Breast epithelium (tissue), 4 donors: ENCODE measurements around the gene RAD23B. TPM values are rescaled to one million over a fixed set of nuclear protein-coding genes. Genes with fewer than 3 reads are reported as not detected.

Source experiments
- DNase-seq, 2 donors: peaks; one replicate each; pipeline ENCODE4 v3.0.0-alpha.2; 2019; ENCODE audit warnings: low spot score in 2 of 2
- H3K27ac ChIP-seq, 2 donors: fragments of 200-600 bp; sonication (generic) in 1 of 2; one replicate each; pipeline ENCODE4 v1.5.1; 2016 to 2019; ENCODE audit warnings: mild to moderate bottlenecking in 1 of 2
- H3K27me3 ChIP-seq, 2 donors: fragments of 200-600 bp; sonication (generic) in 1 of 2; one replicate each; pipeline versions ENCODE4 v1.5.1 to v1.6.0; 2017 to 2019; ENCODE audit warnings: control low read depth in 1 of 2, mild to moderate bottlenecking in 1 of 2
- H3K36me3 ChIP-seq: fragments of 200-600 bp; one replicate; pipeline ENCODE4 v1.5.1; 2019
- H3K4me1 ChIP-seq, 2 donors: fragments of 200-600 bp; sonication (generic); one replicate each; pipeline ENCODE4 v1.5.1; 2016 to 2019; ENCODE audit warnings: control low read depth in 1 of 2
- H3K4me3 ChIP-seq, 3 donors: fragments of 200-600 bp; sonication (generic); 1 replicate in 2 of 3; 2 replicates in 1 of 3; pipeline ENCODE4 v1.5.1; 2016 to 2019; ENCODE audit warnings: mild to moderate bottlenecking in 3 of 3, moderate library complexity in 2 of 3
- H3K9me3 ChIP-seq, 2 donors: fragments of 200-600 bp; sonication (generic) in 1 of 2; one replicate each; pipeline ENCODE4 v1.5.1; 2016 to 2019; ENCODE audit warnings: control low read depth in 1 of 2
- POLR2A ChIP-seq: fragments of 450-650 bp; IDR thresholded peaks from one replicate; pipeline ENCODE4 v1.6.1; 2016; ENCODE audit warnings: antibody characterized with exemption, mild to moderate bottlenecking, moderate library complexity
- POLR2AphosphoS5 ChIP-seq, 3 donors: sonication (generic); formaldehyde crosslinking; IDR thresholded peaks; one replicate each; pipeline ENCODE4 v1.6.1; 2017; ENCODE audit warnings: antibody characterized with exemption in 3 of 3
- intact Hi-C: fragments of 100-400 bp; cut with DNase I; formaldehyde crosslinking; loops from one replicate; pipeline ENCODE4 v1.15.1; 2023; ENCODE audit warnings: low total_unique reads
- total RNA-seq, 3 donors: library from RNA; depleted of rRNA; stranded (reverse); fragments of >200 nt; gene quantifications; one replicate each; pipeline ENCODE4 v1.1.0, GENCODE V29; 2016
- TF ChIP-seq, protein P1 (sequence below), 3 donors: fragments of 450-650 bp; IDR thresholded peaks; one replicate each; pipeline ENCODE4 v1.5.1; 2016 to 2017; ENCODE audit warnings: antibody characterized with exemption in 3 of 3, mild to moderate bottlenecking in 3 of 3, moderate library complexity in 3 of 3

The RAD23B gene
- total RNA-seq, 3 donors from 2014 or later, result 63.6 to 70.2 (median 68.1) TPM

DNA sequence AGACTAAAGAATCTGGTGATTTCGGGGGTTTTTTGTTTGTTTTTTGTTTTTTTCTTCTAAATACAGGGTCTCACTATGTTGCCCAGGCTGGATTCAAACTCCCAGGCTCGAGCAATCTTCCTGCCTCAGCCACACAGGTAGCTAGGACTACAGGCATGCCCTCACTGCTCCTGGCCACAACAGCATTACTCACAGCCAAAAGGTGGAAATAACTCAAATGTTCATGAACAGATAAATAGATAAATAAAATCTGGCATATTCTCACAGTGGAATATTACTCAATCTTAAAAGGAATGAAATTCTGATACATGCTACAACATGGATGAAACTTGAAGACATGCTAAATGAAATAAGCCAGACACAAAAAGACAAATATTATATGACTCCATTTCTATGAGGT, 19.8 kb upstream of the RAD23B start:
- intact Hi-C loops, result no loop called here
- Histone ChIP-seq H3K4me3 (no peak overlapping the region), H3K36me3 (no peaks in the 10 kb centered on the region), H3K27ac (no peak overlapping the region), H3K4me1 (no peaks in the 10 kb centered on the region), H3K9me3 (no peaks in the 10 kb centered on the region), H3K27me3 (no peaks in the 10 kb centered on the region)
- TF ChIP-seq POLR2AphosphoS5 (IDR thresholded peaks at IDR 0.05) (no peak), POLR2A (no peak)
- no peak for DNase-seq

GRCh38 chr9:107266624-107267368, 16.3 kb upstream of the RAD23B start:
- DNase-seq, result no peak
- intact Hi-C loops, result no loop called here
- TF ChIP-seq, protein P1, sequence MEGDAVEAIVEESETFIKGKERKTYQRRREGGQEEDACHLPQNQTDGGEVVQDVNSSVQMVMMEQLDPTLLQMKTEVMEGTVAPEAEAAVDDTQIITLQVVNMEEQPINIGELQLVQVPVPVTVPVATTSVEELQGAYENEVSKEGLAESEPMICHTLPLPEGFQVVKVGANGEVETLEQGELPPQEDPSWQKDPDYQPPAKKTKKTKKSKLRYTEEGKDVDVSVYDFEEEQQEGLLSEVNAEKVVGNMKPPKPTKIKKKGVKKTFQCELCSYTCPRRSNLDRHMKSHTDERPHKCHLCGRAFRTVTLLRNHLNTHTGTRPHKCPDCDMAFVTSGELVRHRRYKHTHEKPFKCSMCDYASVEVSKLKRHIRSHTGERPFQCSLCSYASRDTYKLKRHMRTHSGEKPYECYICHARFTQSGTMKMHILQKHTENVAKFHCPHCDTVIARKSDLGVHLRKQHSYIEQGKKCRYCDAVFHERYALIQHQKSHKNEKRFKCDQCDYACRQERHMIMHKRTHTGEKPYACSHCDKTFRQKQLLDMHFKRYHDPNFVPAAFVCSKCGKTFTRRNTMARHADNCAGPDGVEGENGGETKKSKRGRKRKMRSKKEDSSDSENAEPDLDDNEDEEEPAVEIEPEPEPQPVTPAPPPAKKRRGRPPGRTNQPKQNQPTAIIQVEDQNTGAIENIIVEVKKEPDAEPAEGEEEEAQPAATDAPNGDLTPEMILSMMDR (IDR thresholded peaks at IDR 0.05), result no peak
- TF ChIP-seq POLR2AphosphoS5 (IDR thresholded peaks at IDR 0.05) (no peak), POLR2A (no peak)

DNA sequence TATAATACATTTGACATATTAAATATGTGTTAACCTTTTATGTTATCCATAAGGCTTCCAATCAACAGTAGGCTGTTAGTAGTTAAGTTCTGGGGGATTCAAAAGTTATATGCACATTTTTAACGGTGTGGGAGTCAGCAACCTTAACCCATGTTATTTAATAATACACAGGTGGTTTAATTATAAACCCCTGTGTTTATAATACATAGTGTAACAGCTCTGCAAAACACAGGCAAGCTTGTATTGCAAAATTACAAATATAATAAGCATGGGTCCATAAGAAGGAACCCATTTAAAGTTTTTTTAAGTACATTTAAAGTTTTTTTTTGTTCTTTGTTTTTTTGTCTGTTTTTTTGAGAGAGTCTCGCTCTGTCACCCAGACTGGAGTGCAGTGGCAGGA, 14.5 kb upstream of the RAD23B start:
- TF ChIP-seq, protein P1 (IDR thresholded peaks at IDR 0.05), result no peak
- TF ChIP-seq POLR2A, result no peak
- TF ChIP-seq POLR2AphosphoS5 (IDR thresholded peaks at IDR 0.05), result no peak
- no peaks in the 10 kb centered on the region for H3K36me3 ChIP-seq
- no peak overlapping the region for H3K4me3 ChIP-seq
- no peak for DNase-seq
- H3K4me1 ChIP-seq, result no peaks in the 10 kb centered on the region
- intact Hi-C loops, result no loop called here
- no peak overlapping the region for H3K27ac ChIP-seq
- H3K27me3 ChIP-seq, result no peaks in the 10 kb centered on the region
- no peaks in the 10 kb centered on the region for H3K9me3 ChIP-seq

More at GRCh38 chr9:107266624-107267368, 16.3 kb upstream of the RAD23B start:
- Histone ChIP-seq H3K36me3 (no peaks in the 10 kb centered on the region), H3K4me1 (no peaks in the 10 kb centered on the region), H3K27ac (no peak overlapping the region), H3K4me3 (no peak overlapping the region), H3K9me3 (no peaks in the 10 kb centered on the region), H3K27me3 (no peaks in the 10 kb centered on the region)

DNA sequence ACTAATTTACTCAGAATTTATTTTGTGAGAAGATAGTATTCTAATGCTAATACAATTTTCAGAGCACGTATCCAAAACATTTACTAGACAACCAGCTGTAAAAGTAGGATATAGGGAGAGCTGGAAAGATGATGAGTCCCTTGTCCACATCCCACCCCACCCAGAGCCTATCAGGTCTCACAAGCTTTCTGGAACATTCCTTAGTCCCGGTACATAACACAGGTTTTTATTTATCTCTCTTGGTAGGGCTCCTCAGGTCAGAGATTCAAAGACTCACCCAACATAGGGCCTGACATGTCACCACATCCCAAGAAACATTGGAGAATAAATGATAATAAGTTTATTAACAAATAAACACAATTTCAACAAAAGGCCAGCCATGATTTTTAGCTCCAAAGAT, 13.8 kb upstream of the RAD23B start:
- TF ChIP-seq, protein P1 (IDR thresholded peaks at IDR 0.05), result no peak
- no peak for DNase-seq
- Histone ChIP-seq H3K4me3 (no peak overlapping the region), H3K9me3 (no peaks in the 10 kb centered on the region), H3K36me3 (no peaks in the 10 kb centered on the region), H3K27me3 (no peaks in the 10 kb centered on the region), H3K4me1 (no peaks in the 10 kb centered on the region), H3K27ac (peak overlapping the region in 1 of 2 donors; percentile 60)
- intact Hi-C loops, result no loop called here

GRCh38 chr9:107269681-107270080, 13.4 kb upstream of the RAD23B start:
- no peaks in the 10 kb centered on the region for H3K36me3 ChIP-seq
- H3K4me3 ChIP-seq, result no peak overlapping the region
- H3K27me3 ChIP-seq, result no peaks in the 10 kb centered on the region
- intact Hi-C loops, result no loop called here
- no peaks in the 10 kb centered on the region for H3K9me3 ChIP-seq
- DNase-seq, result no peak
- H3K4me1 ChIP-seq, result no peaks in the 10 kb centered on the region
- TF ChIP-seq, protein P1 (IDR thresholded peaks at IDR 0.05), result no peak
- TF ChIP-seq POLR2AphosphoS5 (IDR thresholded peaks at IDR 0.05), result no peak
- TF ChIP-seq POLR2A, result no peak
- peak overlapping the region in 1 of 2 donors; percentile 60 for H3K27ac ChIP-seq
